Mammary epithelial cell (primary cell): ENCODE measurements around the gene HYDIN.

ENCODE experiments used
- EZH2 ChIP-seq: IDR thresholded peaks from 2 replicates; pipeline ENCODE4 v1.6.1; 2012; ENCODE audit warnings: low read length, inconsistent platforms, borderline replicate concordance
- TF ChIP-seq, protein P1 (sequence below), 2 donors: IDR thresholded peaks in 1 of 2; conservative IDR thresholded peaks in 1 of 2; 2 replicates each; pipeline ENCODE4 v1.5.1; 2011 to 2012; ENCODE audit warnings: inconsistent platforms in 2 of 2, low read length in 2 of 2, mild to moderate bottlenecking in 2 of 2, control low read depth in 1 of 2, low read depth in 1 of 2; ENCODE audit not compliant: insufficient read depth in 1 of 2; ENCODE audit errors: extremely low read depth in 1 of 2

DNA sequence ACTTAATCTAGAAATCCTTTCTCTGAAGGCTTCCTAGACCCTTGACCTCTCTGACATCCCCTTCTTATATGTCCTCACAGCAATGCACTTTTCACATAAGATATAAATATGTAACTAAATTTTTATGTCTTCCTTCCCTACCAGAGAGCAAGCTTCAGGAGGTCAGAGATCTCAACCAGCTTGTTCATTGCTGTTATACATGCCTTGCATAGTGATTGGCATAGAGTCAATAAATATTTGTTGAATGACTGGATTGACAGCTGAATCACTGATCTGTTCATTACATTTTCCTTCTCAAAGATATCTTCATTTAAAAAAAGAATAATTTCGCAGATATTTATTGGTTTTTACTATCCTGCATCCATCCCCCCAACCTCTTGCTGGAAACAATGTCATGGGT lies 29.5 kb downstream of the HYDIN start:
- TF ChIP-seq, protein P1, sequence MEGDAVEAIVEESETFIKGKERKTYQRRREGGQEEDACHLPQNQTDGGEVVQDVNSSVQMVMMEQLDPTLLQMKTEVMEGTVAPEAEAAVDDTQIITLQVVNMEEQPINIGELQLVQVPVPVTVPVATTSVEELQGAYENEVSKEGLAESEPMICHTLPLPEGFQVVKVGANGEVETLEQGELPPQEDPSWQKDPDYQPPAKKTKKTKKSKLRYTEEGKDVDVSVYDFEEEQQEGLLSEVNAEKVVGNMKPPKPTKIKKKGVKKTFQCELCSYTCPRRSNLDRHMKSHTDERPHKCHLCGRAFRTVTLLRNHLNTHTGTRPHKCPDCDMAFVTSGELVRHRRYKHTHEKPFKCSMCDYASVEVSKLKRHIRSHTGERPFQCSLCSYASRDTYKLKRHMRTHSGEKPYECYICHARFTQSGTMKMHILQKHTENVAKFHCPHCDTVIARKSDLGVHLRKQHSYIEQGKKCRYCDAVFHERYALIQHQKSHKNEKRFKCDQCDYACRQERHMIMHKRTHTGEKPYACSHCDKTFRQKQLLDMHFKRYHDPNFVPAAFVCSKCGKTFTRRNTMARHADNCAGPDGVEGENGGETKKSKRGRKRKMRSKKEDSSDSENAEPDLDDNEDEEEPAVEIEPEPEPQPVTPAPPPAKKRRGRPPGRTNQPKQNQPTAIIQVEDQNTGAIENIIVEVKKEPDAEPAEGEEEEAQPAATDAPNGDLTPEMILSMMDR (conservative IDR thresholded peaks at IDR 0.05 in 1 of 2, IDR thresholded peaks at IDR 0.05 in 1 of 2; ENCODE audit: extremely low read depth in 1 of 2, insufficient read depth in 1 of 2, low read depth in 1 of 2, low read length in 2 of 2): no peak
- TF ChIP-seq EZH2: no peak
